GM19395 (cell line): ENCODE data around the gene PGBD5.
"Not testable (repeated sequence)": the region's sequence is repeated elsewhere in the genome, so short reads cannot be mapped to it uniquely, and the experiment has no call there.

ENCODE experiments used
- ATAC-seq: cut with Tn5 transposase; IDR thresholded peaks from one replicate; pipeline ENCODE4 v1.9.1; 2021; ENCODE audit warnings: mild to moderate bottlenecking, moderate library complexity; ENCODE audit not compliant: unreplicated experiment

PGBD5 gene

DNA sequence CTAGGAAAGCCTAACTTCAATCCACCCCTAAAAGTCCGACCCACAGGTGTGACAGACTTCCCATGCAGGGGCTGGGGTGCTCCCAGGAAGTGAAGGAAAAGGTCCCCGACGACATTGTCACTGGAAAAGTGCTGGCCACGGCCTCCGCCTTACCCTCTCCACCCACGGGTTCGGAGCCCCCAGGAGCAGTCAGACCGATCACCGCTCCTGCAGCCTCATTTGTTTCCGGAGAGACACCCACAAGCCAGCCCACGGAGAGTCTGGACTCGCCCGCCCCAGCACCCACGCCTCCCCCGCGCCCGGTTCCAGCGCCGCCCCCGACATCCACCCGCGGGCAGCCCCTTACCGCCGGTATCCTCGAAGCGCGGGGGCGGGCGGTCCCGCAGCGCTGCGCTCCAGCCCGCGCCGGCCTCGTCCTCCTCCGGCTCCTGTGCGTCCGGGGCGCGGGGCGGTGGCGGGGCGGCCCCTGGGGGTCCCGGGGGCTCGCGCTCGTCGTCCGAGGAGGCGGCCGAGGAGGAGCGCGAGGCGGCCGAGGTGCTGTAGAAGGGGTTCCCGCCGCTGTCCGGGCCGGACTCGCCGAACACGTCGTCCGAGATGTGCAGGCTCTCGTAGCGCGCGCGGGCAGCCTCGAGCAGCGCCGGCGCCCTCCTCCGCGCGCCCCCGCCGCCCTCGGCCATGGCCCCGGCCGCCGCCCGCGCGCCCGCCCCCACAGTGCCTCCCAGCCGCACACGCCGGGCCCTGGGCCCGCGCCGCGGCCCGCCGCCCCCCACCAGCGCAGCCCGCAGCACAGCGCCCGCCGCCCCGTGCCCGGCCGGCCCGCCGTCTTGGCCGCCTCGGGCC is 660 bp downstream of the PGBD5 start:
- ATAC-seq, result peak; percentile 14

DNA sequence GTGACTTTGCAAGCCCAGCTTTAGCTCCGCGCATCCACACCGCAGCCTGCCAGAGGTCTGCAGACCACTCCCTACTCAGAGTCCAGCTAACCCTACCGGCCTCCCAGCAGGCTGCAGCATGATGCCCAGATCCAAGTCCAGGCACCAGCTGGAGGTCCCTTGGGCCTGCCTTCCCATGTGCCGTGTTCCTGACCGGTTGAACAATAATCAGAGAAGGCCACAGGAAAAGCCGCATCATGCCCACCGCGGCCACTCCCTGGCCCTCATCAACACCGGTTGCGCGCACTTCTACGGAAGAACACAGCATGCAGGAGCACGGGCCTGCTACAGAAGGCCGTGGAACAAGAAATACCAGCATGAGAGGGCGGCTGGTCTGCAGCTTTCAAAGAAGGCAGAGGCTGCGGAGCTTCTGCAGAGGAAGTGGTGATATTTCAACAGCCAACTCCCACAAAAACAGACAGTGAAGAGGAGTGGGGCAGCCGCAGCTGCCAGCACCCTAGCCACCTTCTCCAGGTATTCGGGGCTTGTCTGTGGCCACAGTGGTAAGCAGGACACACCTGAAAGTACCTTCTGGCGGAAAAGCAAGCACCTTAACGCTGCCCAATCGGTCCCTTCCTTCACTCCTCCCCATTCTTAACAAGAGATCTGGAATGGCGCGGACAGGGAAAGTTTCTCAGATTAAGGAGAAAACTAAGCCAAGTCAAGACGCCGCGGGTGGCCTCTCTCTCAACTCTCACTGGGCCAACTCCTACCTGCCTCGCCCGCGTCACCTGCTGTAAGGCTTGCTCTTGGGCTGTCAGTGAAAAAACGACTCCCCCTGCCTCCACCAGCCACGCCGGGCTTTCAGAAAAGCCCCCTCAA is 1.5 kb downstream of the PGBD5 start:
- ATAC-seq, result no peak

DNA sequence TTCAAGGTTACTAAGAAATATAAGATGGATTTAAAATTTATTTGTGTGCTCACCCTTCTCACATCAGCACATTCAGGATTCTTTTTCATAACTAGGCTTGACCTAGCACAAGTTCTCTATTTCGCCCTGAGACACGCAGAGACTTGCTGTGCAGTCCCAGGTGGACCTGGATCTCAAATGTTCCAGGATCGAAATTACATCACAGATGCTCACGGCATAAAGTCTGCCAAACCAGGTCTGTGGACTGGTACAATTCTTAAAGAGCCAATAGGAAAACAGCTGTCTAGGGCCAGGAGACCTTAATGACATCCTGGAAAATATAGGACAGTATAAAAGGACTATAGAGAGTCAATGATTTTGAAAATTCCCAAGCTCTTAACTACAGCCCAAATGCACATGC is 2.2 kb downstream of the PGBD5 start:
- ATAC-seq, result no peak

DNA sequence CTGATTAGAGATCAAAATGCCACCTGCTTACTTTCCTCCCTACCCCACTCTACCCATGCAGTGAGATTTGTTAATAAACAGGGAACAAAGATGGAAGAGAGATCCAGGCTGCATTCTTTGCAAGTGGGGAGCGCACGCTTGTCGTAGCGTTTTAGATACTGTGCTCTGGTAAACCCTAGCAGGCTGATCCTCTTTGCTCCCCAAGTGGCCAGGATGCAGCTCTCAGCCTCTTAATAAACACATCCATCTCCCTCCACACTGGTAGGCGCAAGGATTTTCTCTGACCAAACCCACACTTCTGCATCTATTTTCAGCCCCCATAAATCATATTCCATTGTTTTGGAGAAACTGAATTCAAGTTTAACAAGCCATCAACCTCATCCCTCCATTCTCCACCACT is 2.9 kb downstream of the PGBD5 start:
- no peak for ATAC-seq

DNA sequence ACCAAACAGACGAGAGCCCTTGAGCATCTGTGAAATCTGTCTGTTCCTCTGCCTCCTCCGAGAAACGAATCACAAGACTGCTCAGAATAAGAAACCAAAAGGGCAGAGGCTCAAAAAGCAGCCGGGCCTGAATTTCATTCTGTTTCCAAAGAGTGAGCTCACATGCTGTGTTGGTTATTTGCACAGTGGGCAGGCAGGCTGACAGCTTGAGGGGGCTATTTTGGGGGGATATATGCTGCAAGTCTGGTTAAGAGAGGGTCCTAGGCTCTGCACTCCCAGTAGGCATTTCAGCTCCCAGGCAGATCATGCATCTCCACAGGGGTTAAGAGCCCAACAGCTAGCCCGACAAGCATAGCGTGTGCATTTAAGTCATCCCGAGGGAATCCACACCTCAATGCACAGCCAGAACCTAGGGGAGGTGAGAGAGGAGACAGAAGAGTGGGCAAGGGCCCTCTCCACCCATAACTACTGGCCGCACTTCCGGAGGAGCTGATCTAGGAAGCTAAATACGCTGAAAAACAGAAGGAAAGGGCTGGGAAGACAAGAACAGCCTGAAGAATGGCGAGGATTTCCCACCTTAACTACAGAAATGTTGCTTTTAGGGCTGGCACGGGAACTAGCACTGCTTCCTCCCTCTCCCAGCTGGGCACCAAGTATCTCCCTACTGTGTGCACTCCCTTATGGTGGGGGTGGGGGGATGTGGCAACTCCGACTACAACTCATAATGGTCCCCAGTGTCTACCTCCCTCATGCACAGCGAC is 3.7 kb downstream of the PGBD5 start:
- ATAC-seq, result no peak

DNA sequence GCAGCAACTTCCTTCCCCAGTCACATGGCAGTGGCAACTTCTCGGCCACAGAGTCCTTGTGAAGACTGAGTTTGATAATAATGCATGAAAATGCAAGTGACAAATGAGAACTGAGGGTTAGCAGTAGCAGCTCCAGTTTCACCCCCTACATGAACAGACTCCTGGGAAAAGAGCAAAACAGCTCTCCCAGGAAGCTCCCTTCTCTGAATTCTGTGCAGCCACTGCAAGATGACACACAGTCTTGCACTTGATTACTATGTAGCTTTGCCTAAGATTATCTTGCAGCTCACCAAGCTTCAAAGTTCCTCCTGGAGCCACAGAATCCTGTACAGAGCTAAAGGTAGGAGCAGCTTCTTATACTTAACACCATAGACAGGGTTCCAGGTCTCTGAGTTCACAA is 4.7 kb downstream of the PGBD5 start:
- no peak for ATAC-seq

DNA sequence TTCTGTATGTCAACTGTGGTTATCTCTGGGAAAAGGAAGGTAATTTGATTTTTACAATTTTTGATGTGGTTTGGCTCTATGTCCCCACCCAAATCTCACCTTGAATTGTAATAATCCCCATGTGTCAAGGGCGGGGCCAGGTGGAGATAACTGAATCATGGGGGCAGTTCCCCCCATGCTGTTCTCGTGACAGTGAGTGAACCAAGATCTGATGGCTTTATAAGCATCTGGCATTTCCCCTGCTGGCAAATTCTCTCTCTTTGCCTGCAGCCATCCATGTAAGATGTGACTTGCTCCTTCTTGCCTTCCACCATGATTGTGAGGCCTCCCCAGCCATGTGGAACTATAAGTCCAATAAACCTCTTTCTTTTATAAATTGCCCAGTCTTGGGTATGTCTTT is 5.8 kb downstream of the PGBD5 start:
- not testable (repeated sequence) for ATAC-seq

DNA sequence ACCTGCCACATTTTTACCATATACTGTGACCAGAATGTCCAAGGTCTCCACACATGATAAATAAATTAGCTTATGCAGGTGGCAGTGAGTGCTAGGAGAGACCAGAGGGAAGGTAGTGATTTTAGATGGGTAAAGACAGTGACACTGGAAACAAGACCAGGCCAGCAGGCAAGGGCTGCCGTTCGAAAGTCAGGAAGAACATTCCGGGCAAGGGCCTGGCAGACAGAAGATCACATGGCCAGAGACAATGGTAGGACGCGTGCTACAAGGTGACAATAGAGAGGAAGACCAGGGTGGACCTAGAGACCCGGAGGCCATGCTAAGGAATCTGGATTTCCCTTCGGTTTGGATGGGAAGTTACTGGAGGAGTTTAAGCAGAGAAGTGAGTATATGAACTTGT is 9.7 kb downstream of the PGBD5 start:
- no peak for ATAC-seq

DNA sequence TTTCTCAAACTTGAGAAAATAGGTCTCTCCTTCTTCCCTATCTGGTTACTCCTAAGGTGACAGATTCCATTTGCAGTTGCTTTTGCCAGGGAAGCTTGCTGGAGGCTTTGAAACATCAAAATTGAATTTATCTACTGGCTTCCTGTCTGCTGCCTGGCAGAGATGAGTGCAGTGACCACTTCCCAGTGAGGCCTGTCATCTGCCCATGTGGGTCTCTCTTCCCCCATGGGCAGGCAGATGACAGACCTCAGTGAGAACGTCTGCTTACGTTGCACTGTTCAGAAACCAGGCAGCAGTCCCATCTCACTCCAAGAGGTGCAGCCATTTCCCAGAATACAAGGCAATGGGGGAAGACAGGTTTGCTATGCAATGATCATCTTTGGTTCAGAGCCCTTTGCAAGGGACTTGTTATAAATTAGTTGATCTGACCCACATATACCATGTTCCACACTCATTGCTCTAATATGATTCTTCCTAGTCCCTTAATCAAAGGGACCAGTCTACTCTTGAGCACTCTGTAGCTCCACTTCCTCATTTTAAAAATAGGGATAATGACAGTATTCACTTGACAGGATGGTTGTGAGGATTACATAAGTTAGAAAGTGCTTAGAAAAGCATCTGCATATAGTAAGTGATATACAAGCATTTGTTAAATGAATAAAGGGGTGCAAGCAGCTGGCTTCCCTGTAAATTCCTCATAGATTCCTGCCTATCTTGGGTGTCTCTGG is 10.6 kb downstream of the PGBD5 start:
- ATAC-seq, result no peak

DNA sequence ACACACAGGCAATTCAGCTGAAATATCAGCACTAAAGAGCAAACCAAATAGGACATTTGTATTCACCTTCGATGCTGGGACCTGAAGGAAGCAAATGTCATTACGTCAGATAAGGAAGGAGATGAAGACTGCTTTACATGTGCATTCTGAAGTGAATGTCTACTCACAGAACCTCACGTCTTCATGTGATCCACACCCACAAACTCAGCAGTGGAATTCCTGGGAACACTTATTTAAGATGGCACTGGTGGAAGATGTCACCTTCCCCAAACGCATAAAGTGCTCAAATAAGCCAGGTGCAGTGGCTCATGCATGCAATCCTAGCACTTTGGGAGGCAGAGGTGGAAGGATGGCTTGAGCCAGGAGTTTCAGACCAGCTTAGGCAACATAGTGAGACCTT is 11.4 kb downstream of the PGBD5 start:
- ATAC-seq, result no peak

DNA sequence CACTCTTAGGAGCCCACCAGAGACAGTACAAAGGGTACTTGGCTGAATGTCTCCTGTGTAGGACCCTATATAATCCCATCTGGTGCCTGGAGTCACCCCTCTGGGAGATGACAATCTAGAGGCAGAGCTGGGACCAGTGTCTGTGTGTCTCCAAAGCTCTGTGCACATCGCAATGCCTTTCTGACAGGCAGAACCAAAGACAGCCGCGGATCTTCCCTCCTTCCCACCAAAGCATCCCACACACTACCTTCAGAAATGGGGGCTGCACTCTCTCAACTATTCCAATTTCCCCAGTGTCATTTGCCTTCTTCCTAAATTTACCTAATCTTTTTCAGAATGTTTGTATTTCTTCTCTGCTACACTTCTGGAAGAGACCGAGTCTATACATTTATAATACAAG is 12.0 kb downstream of the PGBD5 start:
- ATAC-seq, result no peak

DNA sequence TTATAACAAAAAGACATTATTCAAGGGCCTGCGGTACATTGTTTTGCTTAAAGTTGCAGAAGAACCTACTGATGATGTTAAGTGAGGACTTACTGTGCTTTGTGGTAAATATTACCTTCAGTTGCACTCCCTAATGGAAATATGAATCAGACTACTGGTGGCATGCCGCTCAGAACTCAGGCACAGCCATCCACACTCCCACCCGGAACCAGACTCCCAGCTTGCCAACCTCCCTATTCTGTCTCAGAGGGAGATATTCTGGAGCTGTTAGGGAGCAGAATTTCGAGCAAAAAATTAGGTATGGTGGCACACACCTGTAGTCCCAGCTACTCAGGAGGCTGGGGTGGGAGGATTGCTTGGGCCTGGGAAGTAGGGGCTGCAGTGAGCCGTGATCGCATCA is 13.1 kb downstream of the PGBD5 start:
- no peak for ATAC-seq

DNA sequence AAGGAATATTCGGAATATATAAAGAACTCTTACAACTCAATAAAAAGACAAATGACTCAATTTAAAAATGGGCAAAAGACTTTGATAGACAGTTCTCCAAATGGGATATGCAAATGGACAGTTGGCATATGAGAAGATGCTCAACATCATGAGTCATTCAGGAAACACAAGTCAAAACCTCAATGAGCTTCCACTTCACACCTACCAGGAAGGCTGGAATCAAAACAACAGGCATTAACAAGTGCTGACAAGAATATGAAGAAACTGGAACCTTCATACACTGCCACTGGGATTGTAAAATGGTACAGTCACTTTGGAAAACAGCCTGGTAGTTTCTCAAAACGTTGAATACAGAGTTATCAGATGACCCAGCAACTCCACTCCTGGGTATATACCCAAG is 17.2 kb downstream of the PGBD5 start:
- ATAC-seq, result no peak

DNA sequence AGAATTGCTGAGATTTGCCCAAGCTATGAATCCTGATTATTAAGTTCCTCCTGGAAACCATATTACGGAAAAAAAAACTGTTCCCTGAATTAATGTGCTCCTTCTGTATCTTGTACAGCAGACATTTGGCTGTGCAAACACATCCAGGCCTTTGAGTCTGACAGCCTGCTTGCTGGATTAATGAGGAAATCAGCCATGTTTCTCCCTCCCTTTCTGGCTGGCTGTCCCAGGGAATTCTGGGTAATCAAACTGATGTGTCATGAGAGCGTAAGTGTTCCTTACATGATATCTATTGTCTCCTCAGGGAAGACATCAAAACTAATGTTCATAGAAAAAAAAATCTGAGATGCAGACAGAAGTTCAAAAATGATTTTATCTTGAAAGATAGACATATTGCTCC is 18.8 kb downstream of the PGBD5 start:
- ATAC-seq, result no peak

DNA sequence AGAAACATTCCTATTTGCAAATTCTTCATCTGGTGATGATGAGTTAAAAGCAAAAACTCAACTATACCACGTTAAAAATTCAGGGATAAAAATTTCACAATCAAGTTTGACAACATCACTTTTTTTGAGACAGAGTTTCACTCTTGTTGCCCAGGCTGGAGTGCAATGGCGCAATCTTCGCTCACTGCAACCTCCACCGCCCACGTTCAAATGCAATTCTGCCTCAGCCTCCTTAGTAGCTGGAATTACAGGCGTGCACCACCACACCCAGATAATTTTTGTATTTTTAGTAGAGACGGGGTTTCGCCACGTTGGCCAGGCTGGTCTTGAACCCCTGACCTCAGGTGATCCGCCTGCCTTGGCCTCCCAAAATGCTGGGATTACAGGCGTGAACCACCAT is 19.4 kb downstream of the PGBD5 start:
- not testable (repeated sequence) for ATAC-seq

DNA sequence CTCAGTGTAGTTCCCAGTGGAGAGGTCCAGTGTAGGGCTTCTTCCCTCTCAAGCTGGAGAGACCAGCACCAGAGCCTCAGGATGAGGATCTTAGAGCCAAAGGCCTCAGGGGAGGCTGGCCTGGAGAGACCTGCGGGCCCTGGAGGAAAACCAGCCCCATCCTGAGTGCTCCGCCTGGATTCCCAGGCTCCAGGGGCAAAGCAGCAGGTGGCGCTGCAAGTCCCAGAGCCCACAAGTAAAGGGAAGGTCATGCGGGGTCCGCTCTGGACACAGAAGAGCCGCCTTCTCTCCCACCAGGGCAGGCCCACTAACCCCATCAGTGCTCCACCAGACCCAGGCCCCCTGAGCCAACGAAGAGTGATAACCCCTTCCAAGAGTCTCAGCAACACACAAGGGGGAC is 22.7 kb downstream of the PGBD5 start:
- ATAC-seq, result no peak

DNA sequence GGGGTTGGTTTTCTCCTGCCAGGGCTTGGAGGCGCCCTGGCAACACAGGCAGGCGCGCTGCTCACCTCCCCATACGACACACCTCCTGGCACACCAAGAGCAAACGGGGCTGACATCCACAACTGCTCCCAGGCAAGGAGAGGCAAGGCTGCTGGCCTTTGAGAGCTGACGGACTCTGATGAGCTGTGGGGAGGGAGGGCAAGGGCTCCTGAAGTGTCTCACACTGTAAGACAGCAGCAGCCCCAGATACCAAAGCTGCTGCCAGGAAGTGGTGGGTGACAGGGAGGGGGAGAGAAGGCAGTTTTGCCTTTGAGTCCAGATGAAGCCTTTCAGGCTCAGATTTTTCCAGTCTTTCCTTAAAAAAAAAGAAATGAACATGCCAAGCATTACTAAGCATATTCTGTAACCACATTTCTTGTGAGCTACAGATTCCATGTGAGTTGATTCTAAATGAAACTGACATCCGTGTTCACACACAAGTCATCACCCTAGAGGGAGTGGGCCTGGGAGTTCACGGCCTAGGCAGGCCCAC is 24.3 kb downstream of the PGBD5 start:
- ATAC-seq, result no peak

DNA sequence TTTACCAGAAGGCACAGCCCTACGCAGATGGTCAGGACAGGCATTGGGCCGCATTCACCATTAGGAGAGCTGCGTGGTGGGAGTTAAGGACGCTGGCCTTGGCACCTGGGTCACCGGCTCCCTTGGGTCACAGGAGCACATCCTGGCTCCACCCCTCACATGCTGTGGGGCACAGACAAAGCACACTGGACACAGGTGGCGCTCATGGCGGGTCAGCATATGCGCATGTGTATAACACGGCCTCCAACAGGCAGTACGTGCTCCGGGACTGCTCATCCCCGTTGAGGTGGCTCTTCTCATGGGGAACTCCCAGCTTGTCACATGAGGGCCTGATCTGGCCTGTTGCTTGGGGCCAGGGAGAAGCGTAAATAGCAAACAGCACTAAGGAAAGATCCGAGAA is 25.0 kb downstream of the PGBD5 start:
- no peak for ATAC-seq

DNA sequence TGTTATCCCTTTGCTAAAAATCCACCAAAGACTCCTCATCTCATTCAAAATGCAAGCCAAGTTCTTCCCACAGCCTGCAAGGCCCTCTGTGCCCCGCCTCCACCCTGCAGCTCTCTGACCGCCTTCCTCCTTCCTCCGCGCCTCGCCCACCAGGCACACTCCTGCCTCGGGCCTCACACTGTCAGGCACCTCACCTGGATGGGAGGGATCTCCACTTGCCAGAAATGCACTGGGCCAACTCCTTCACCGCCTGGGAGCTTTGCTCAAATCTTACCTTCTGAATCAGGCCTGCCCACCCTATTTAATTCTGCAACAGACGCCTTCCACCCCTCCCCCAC is 26.2 kb downstream of the PGBD5 start:
- no peak for ATAC-seq

DNA sequence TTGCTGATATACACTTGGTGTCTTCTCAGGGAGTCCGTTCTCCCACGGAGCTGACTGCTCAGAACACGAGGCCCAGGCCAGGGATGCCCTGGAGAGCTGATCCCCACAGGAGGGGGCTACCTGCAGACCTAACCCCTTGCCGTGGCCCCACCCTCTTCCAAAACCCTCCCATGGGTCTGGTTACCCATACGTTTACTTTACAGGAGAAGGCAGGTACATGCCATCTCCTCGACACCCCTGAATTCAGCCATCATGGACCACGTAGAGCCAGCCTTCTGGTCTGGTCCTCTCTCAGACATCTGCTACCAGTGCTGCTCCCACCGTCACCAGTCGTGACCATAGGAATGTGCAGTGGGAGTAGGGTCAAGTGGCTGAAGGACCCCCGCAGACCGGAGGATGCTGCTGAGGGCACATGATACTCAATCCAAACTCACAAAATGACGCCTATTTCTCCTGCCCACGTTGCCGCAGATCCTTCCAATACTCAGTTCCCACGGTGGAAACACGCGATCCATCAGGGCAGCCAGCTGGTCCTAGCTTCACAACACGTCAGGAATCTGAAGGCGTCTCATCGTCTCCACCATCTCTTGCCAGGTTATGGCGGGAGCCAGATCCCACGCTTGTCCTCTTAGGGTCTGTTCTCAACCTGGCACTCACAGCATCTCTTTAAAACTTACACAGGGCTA is 26.7 kb downstream of the PGBD5 start:
- ATAC-seq, result no peak
